Measurements from ENCODE around the gene CEP19.
A peak's percentile ranks its signal among the peaks of the same experiment; 100 is the strongest.

CEP19 gene

DNA sequence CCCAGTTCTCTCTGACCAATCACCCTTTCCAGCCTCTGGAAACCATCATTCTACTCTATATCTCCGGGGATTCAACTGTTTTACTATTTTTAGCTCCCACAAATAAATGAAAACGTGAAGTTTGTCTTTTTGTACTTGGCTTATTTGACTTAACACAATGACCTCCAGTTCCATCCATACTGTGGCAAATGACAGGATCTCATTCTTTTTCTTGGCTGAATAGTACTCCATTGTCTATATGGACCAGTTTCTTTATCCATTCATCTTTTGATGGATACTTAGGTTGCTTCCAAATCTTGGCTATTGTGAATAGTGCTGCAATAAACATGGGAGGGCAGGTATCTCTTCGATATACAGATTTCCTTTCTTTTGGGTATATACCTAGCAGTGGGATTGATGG lies 38.4 kb downstream of the CEP19 start:
- ATAC-seq (replicated peaks; ENCODE audit: extremely low read depth, poor library complexity, severe bottlenecking) (no peak), DNase-seq (ENCODE audit: low spot score in 2 of 2) (no peak)
- Mint-ChIP-seq H3K27ac (ENCODE audit: low read depth) (no peak overlapping the region), H3K4me3 (no peak overlapping the region), H3K27me3 (no peaks in the 10 kb centered on the region), H3K4me1 (peaks cover 8% of the 10 kb centered on the region), H3K9me3 (no peaks in the 10 kb centered on the region), H3K36me3 (ENCODE audit: insufficient read depth) (peaks cover 4% of the 10 kb centered on the region)

DNA sequence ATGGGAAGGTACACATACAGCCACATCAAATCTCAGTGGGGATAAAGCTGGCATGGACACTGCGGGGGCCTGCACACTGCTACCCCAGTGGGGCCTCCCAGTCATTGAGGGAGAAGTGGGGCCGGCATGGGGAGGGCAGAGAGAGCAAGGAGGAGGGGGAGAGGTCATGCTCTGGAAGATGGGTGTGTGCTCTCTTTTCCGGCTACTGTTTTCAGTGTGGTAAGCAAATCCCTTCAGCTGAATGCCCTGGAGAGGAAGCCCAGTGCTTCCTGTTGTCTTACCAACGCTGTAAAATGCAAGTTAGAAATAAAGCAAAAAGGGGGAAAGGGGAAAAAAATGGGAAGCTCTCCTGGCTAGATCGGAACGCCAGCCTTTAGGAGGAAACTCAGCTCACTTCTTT lies 41.7 kb downstream of the CEP19 start:
- peak overlapping the region; percentile 11 for H3K4me3 Mint-ChIP-seq
- ATAC-seq (replicated peaks; ENCODE audit: extremely low read depth, poor library complexity, severe bottlenecking): no peak
- H3K36me3 Mint-ChIP-seq (ENCODE audit: insufficient read depth): peaks cover 4% of the 10 kb centered on the region
- peak overlapping the region; percentile 52 for H3K27ac Mint-ChIP-seq (ENCODE audit: low read depth)
- H3K9me3 Mint-ChIP-seq: no peaks in the 10 kb centered on the region
- DNase-seq (ENCODE audit: low spot score in 2 of 2): no peak
- H3K27me3 Mint-ChIP-seq: no peaks in the 10 kb centered on the region
- peaks cover 14% of the 10 kb centered on the region for H3K4me1 Mint-ChIP-seq

DNA sequence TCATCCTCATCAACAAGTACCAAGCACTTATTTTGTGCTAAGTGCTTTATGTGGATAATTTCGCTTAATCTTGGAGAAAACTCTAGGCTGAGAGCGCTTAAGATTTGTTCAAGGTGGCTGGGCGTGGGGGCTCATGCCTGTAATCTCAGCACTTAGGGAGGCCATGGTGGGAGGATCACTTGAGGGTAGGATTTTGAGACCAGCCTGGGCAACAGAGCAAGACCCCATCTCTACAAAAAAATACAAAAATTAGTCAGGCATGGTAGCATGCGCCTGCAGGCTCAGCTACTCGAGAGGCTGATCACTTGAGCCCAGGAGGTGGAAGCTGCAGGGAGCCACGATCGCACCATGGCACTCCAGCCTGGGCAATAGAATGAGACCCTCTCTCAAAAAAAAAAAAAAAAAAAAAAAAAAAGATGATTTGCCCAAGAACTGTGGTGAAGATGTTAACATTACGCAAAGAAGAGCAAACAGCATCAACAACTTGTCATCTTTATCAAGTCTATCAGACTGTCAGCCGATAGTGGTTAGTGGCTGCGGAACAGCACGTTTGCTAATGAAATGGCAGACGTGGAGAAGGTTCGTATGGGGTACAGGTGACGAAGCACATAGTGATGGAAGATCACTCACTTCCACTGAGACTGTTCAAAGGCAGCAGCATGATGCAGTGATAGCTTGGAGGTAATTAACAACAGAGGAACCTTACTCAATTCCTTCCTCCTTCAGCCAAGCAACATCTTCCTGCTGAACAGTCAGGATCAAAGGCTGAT lies 44.8 kb downstream of the CEP19 start:
- no peaks in the 10 kb centered on the region for H3K27me3 Mint-ChIP-seq
- peaks cover 14% of the 10 kb centered on the region for H3K4me1 Mint-ChIP-seq
- H3K36me3 Mint-ChIP-seq (ENCODE audit: insufficient read depth): peaks cover 4% of the 10 kb centered on the region
- peak; percentile 32 for ATAC-seq (replicated peaks; ENCODE audit: extremely low read depth, poor library complexity, severe bottlenecking)
- no peak for DNase-seq (ENCODE audit: low spot score in 2 of 2)
- no peak overlapping the region for H3K4me3 Mint-ChIP-seq
- no peak overlapping the region for H3K27ac Mint-ChIP-seq (ENCODE audit: low read depth)
- H3K9me3 Mint-ChIP-seq: no peaks in the 10 kb centered on the region

DNA sequence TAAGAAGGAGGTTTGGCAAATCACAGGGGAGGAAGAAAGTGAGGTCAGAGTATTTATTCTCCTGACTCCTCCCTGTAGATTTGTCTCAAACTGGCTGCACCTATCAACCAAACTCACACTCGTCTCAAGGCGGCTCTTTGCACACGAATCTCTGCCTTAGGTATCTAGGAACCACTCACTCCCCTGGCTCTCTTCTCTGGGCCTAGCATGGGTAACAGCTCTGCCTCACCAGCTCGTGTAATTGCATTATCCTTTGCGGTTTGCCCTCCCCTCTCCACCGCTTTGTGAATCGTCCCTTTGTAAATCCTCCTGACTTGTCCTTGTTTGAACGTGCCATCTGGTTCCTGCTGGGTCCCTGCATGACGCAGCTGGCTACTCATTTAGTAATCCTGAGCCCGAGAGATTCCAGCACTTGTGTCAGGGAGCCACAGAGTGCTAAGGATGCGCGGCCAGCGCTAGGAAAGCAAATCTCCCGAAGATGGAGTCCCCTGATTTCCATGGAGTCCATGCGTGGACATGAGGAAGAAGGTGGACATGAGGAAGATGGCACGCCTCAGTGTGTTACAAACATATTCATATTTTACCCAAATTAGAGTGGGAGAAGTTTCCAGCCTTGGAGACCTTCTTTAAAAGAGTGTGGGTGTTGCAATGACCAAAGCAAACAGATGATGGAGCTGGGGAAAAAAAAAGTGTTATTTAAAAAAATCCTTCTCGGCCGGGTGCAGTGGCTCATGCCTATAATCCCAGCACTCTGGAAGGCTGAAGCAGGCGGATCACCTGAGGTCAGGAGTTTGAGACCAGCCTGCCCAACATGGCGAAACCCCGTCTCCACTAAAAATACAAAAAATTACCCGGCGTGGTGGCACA lies 45.8 kb downstream of the CEP19 start:
- DNase-seq (ENCODE audit: low spot score in 2 of 2) (no peak), ATAC-seq (replicated peaks; ENCODE audit: extremely low read depth, poor library complexity, severe bottlenecking) (no peak)
- Mint-ChIP-seq H3K36me3 (ENCODE audit: insufficient read depth) (peaks cover 7% of the 10 kb centered on the region), H3K4me1 (peaks cover 14% of the 10 kb centered on the region), H3K27ac (ENCODE audit: low read depth) (no peak overlapping the region), H3K9me3 (no peaks in the 10 kb centered on the region), H3K27me3 (no peaks in the 10 kb centered on the region), H3K4me3 (no peak overlapping the region)

DNA sequence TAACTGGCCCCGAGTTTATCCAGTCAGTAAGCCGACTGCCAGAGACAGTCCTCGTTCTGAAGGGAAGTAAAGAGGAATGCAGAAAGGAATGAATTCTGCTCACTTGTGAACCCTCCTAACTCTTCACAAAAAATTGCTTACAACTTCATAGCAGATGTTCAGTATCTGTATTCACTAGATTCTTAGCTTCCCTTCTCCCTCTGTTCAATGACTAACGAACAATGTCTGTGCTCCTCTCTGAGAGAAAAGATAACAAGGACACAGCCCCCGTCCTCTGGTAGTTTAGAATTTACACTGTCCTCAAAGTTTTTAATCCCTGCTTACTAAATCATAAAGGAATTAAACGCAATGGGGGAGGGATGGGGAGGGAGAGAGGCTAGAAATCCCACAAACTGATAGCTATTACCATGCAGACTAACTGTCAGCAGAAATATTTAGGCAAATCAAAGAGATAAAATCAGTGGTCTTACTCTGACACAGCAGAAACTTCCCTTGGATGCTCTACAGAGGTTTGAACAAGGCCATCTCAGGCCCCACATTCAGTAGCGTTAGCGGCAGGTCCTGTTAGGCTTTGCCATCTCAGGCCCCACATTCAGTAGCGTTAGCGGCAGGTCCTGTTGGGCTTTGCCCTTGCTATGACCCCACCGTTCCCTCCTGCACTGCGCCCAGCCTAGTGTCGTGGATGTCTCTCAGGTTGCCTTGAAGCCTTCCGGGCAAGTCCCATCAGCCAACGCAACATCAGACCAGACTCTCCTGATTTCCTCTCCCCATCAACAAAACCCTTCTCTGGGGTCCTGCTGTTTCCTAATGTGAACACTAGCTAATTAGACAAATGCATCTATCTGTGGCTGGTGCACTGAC lies 49.1 kb downstream of the CEP19 start:
- Mint-ChIP-seq H3K9me3 (no peaks in the 10 kb centered on the region), H3K27me3 (no peaks in the 10 kb centered on the region), H3K4me1 (peaks cover 6% of the 10 kb centered on the region), H3K4me3 (no peak overlapping the region), H3K27ac (ENCODE audit: low read depth) (peak overlapping the region; percentile 14), H3K36me3 (ENCODE audit: insufficient read depth) (peaks cover 26% of the 10 kb centered on the region)
- DNase-seq (ENCODE audit: low spot score in 2 of 2): no peak
- no peak for ATAC-seq (replicated peaks; ENCODE audit: extremely low read depth, poor library complexity, severe bottlenecking)

DNA sequence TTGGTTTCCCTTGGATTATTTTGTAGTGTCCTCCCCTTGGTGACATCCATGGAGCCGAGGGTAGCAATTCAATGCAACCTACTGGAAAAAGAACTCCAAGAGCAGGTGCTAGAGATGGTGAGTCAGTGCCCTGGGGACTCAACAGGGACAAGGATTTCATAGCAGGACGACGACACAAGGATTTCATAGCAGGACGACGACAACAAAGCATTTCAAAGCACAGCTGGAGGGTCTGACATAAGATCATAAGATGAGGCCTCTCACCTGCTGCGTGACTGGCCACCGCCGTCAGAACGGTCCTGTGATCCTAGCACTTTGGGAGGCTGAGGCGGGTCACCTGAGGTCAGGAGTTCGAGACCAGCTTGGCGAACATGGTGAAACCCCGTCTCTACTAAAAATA lies 50.0 kb downstream of the CEP19 start:
- Mint-ChIP-seq H3K9me3 (no peaks in the 10 kb centered on the region), H3K36me3 (ENCODE audit: insufficient read depth) (peaks cover 34% of the 10 kb centered on the region), H3K27ac (ENCODE audit: low read depth) (no peak overlapping the region), H3K4me1 (peaks cover 6% of the 10 kb centered on the region), H3K4me3 (no peak overlapping the region), H3K27me3 (no peaks in the 10 kb centered on the region)
- ATAC-seq (replicated peaks; ENCODE audit: extremely low read depth, poor library complexity, severe bottlenecking) (no peak), DNase-seq (ENCODE audit: low spot score in 2 of 2) (no peak)

DNA sequence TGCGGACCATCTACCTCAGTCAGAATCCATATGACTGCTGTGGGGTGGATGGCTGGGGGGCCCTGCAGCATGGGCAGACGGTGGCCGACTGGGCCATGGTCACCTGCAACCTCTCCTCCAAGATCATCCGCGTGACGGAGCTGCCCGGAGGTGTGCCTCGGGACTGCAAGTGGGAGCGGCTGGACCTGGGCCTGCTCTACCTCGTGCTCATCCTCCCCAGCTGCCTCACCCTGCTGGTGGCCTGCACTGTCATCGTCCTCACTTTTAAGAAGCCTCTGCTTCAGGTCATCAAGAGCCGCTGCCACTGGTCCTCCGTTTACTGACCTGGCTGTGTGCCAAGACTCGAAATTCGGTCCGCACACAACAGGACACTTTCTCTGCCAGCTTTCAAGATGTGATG lies 50.6 kb downstream of the CEP19 start:
- ATAC-seq (replicated peaks; ENCODE audit: extremely low read depth, poor library complexity, severe bottlenecking) (no peak), DNase-seq (ENCODE audit: low spot score in 2 of 2) (no peak)
- peaks cover 40% of the 10 kb centered on the region for H3K36me3 Mint-ChIP-seq (ENCODE audit: insufficient read depth)
- no peak overlapping the region for H3K4me3 Mint-ChIP-seq
- no peak overlapping the region for H3K27ac Mint-ChIP-seq (ENCODE audit: low read depth)
- no peaks in the 10 kb centered on the region for H3K27me3 Mint-ChIP-seq
- H3K4me1 Mint-ChIP-seq: peaks cover 6% of the 10 kb centered on the region
- no peaks in the 10 kb centered on the region for H3K9me3 Mint-ChIP-seq

DNA sequence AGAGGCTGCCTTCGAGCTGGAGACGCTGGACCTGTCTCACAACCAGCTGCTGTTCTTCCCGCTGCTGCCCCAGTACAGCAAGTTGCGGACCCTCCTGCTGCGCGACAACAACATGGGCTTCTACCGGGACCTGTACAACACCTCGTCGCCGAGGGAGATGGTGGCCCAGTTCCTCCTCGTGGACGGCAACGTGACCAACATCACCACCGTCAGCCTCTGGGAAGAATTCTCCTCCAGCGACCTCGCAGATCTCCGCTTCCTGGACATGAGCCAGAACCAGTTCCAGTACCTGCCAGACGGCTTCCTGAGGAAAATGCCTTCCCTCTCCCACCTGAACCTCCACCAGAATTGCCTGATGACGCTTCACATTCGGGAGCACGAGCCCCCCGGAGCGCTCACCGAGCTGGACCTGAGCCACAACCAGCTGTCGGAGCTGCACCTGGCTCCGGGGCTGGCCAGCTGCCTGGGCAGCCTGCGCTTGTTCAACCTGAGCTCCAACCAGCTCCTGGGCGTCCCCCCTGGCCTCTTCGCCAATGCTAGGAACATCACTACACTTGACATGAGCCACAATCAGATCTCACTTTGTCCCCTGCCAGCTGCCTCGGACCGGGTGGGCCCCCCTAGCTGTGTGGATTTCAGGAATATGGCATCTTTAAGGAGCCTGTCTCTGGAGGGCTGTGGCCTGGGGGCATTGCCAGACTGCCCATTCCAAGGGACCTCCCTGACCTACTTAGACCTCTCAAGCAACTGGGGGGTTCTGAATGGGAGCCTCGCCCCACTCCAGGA lies 51.5 kb downstream of the CEP19 start:
- Mint-ChIP-seq H3K9me3 (no peaks in the 10 kb centered on the region), H3K4me3 (no peak overlapping the region), H3K27me3 (no peaks in the 10 kb centered on the region), H3K27ac (ENCODE audit: low read depth) (no peak overlapping the region), H3K36me3 (ENCODE audit: insufficient read depth) (peaks cover 45% of the 10 kb centered on the region), H3K4me1 (no peaks in the 10 kb centered on the region)
- no peak for DNase-seq (ENCODE audit: low spot score in 2 of 2)
- ATAC-seq (replicated peaks; ENCODE audit: extremely low read depth, poor library complexity, severe bottlenecking): no peak

DNA sequence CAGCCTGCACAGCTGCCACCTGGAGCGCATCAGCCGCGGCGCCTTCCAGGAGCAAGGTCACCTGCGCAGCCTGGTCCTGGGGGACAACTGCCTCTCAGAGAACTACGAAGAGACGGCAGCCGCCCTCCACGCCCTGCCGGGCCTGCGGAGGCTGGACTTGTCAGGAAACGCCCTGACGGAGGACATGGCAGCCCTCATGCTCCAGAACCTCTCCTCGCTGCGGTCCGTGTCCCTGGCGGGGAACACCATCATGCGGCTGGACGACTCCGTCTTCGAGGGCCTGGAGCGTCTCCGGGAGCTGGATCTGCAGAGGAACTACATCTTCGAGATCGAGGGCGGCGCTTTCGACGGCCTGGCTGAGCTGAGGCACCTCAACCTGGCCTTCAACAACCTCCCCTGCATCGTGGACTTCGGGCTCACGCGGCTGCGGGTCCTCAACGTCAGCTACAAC lies 52.1 kb downstream of the CEP19 start:
- no peak for ATAC-seq (replicated peaks; ENCODE audit: extremely low read depth, poor library complexity, severe bottlenecking)
- H3K9me3 Mint-ChIP-seq: no peaks in the 10 kb centered on the region
- H3K27me3 Mint-ChIP-seq: no peaks in the 10 kb centered on the region
- H3K4me1 Mint-ChIP-seq: no peaks in the 10 kb centered on the region
- no peak overlapping the region for H3K27ac Mint-ChIP-seq (ENCODE audit: low read depth)
- no peak for DNase-seq (ENCODE audit: low spot score in 2 of 2)
- peaks cover 52% of the 10 kb centered on the region for H3K36me3 Mint-ChIP-seq (ENCODE audit: insufficient read depth)
- no peak overlapping the region for H3K4me3 Mint-ChIP-seq

Data from central memory CD8-positive, alpha-beta T cell (primary cell).